A172 (cell line): ENCODE measurements around the gene ASMT. TPM values are rescaled to one million over a fixed set of nuclear protein-coding genes. Genes with fewer than 3 reads are reported as not detected.

Experiments
- total RNA-seq: library from RNA; depleted of rRNA; stranded (reverse); fragments of >200 nt; shearing (Covaris generic); gene quantifications from 2 replicates; pipeline ENCODE4 v1.2.3, GENCODE V29; 2014; rRNA removed

ASMT gene
- total RNA-seq, 1 experiment from 2014 or later: not detected

Other genes starting within 250 kb of the ASMT start
- gene SLC25A6, start 222.9 kb upstream of the ASMT start, total RNA-seq: 121 and 163 TPM in 2 replicates
- 3.3 and 4.2 TPM in 2 replicates for gene ASMTL, start 162.2 kb upstream of the ASMT start, total RNA-seq
- gene P2RY8, start 77.9 kb upstream of the ASMT start, total RNA-seq: not detected in 2 replicates
- gene AKAP17A, start 23.5 kb upstream of the ASMT start, total RNA-seq: 31.6 and 42.9 TPM in 2 replicates